Activated CD8-positive, alpha-beta memory T cell treated with anti-CD3 and anti-CD28 coated beads, Interleukin-2, amount 10 ng/mL, durations not matched to agents 7 days and 5 days (primary cell): ENCODE data around the gene RNASE8. TPM values are rescaled to one million over a fixed set of nuclear protein-coding genes. Genes with fewer than 3 reads are reported as not detected.

Experiments used
- ATAC-seq: fragments of 150-1000 bp; cut with Tn5 transposase; one replicate; pipeline ENCODE4 v1.10.0; 2021; ENCODE audit warnings: moderate library complexity
- CTCF ChIA-PET: fragments of 350-600 bp; sonication (Branson Sonifier 250); formaldehyde crosslinking; loops from one replicate; lab custom pipeline; 2021; ENCODE audit warnings: antibody characterized with exemption; lab: Charles Lee
- DNase-seq: peaks from one replicate; pipeline ENCODE4 v3.0.0-alpha.2; 2020
- H3K27ac Mint-ChIP-seq: one replicate; pipeline ENCODE4 v1.8.0; 2021; ENCODE audit warnings: mild to moderate bottlenecking, mixed read lengths
- H3K27me3 Mint-ChIP-seq: one replicate; pipeline ENCODE4 v1.8.0; 2021; ENCODE audit warnings: mixed read lengths
- H3K36me3 Mint-ChIP-seq: one replicate; pipeline ENCODE4 v1.8.0; 2021; ENCODE audit warnings: mild to moderate bottlenecking, mixed read lengths
- H3K4me1 Mint-ChIP-seq: one replicate; pipeline ENCODE4 v1.8.0; 2021; ENCODE audit warnings: mixed read lengths
- H3K4me3 Mint-ChIP-seq: one replicate; pipeline ENCODE4 v1.8.0; 2021; ENCODE audit warnings: mild to moderate bottlenecking, moderate library complexity, mixed read lengths
- H3K9me3 Mint-ChIP-seq: one replicate; pipeline ENCODE4 v1.8.0; 2022; ENCODE audit warnings: low read depth, mixed read lengths
- total RNA-seq, 2 experiments: library from RNA; stranded (reverse); gene quantifications; one replicate each; pipeline ENCODE4 v1.2.3, GENCODE V29; 2021

Gene RNASE8
- total RNA-seq, 2 experiments from 2014 or later = not detected

DNA sequence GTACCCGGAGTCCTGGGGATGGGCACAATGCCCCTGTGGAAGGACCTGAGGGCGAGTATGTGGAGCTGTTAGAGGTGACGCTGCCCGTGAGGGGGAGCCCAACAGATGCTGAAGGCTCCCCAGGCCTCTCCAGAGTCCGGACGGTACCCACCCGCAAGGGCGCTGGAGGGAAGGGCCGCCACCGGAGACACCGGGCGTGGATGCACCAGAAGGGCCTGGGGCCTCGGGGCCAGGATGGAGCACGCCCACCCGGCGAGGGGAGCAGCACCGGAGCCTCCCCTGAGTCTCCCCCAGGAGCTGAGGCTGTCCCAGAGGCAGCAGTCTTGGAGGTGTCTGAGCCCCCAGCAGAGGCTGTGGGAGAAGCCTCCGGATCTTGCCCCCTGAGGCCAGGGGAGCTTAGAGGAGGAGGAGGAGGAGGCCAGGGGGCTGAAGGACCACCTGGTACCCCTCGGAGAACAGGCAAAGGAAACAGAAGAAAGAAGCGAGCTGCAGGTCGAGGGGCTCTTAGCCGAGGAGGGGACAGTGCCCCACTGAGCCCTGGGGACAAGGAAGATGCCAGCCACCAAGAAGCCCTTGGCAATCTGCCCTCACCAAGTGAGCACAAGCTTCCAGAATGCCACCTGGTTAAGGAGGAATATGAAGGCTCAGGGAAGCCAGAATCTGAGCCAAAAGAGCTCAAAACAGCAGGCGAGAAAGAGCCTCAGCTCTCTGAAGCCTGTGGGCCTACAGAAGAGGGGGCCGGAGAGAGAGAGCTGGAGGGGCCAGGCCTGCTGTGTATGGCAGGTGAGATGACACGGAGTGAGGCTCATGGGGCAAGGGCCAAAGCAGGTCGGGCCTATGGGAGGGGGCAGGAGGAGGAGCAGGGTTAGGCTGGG is 17.0 kb downstream of the RNASE8 start:
- Mint-ChIP-seq H3K4me3 (no peak overlapping the region), H3K9me3 (no peaks in the 10 kb centered on the region), H3K27me3 (peaks cover 36% of the 10 kb centered on the region), H3K4me1 (peaks cover 19% of the 10 kb centered on the region), H3K27ac (no peak overlapping the region), H3K36me3 (no peaks in the 10 kb centered on the region)
- ATAC-seq (no peak), DNase-seq (no peak)
- CTCF ChIA-PET = interaction anchor here (0.8 to 5.9 kb wide), 6 partner anchors 13 to 421 kb away, joined by 3 to 74 read pairs (median 8); no protein-coding TSS in a partner anchor

DNA sequence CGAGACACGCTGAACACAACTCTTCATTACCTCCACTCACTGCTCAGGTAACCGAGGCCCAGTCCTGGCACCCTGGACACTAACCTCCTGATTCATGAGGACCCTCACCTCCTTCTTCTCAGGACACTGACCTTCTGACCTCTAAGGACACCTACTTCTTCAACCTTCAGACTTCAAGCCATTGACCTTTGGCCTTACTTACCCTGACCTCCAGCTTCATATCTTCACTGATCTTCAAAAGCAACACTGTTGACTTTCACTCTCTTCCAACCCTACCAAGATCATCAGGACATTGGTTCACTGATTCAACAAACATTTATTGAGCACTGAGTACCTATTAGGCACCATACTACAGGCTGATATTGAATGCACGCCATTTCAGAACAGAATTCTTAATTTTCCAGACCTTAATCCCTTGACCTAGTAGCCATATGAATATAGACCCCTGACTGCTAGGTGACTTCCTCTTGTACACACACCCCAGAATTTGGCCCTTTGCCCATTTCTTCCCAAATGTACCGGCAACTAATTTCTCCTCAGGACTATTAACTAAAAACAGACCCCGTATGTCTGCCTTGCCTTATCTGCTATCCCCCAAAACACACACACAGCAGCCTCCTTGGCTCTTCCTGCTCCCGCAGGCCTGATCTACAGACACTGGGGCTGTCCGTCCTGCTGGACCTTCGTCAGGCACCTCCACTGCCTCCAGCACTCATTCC is 18.3 kb downstream of the RNASE8 start:
- Mint-ChIP-seq H3K27me3 (peaks cover 26% of the 10 kb centered on the region), H3K4me1 (peaks cover 11% of the 10 kb centered on the region), H3K27ac (no peak overlapping the region), H3K36me3 (no peaks in the 10 kb centered on the region), H3K9me3 (no peaks in the 10 kb centered on the region), H3K4me3 (no peak overlapping the region)
- CTCF ChIA-PET = interaction anchor here (1.9 to 5.9 kb wide), 2 partner anchors 17 to 29 kb away, joined by 6 to 74 read pairs; no protein-coding TSS in a partner anchor
- DNase-seq (no peak), ATAC-seq (no peak)

DNA sequence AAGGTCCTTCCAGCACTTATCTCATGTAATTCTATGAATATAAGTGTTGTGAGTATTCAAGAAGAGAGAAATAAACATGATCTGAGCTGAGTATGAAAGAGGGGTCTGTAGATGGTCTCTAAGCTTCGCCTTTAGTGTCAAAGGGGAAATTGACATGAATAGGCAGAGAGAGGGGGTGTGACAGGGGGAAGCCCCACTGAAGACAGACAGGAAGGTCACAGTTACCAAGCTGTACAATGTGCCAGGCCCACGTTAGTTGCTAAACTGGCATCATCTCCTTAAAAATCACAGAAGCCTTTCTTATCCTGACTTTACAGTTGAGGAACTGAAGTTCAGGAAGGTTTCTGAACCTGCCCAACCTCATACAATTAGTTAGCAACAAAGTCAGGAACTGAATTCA is 20.1 kb downstream of the RNASE8 start:
- CTCF ChIA-PET = interaction anchor here (2.1 kb wide), 1 partner anchor 15 kb away, joined by 7 read pairs; no protein-coding TSS in a partner anchor
- peaks cover 8% of the 10 kb centered on the region for H3K27me3 Mint-ChIP-seq
- no peaks in the 10 kb centered on the region for H3K9me3 Mint-ChIP-seq
- H3K27ac Mint-ChIP-seq = no peak overlapping the region
- no peak for ATAC-seq
- no peaks in the 10 kb centered on the region for H3K36me3 Mint-ChIP-seq
- no peak overlapping the region for H3K4me3 Mint-ChIP-seq
- no peak for DNase-seq
- H3K4me1 Mint-ChIP-seq = no peaks in the 10 kb centered on the region

DNA sequence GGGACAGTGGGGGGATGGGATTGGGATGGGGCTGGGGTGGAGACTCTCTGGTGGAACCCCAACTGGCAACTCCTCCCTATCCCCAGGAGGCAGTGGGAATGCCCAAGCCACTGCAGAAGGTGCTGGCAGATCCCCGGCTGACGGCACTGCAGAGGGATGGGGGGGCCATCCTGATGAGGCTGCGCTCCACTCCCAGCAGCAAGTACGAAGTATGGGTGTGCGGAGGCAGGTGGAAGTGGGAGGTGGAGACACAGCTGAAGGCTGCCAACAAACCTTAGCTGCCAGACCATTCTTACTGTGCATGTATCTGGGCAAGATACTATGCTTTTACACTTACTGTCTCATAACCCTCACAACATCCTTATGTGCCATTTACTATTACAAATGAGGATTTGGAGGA is 20.7 kb downstream of the RNASE8 start:
- Mint-ChIP-seq H3K9me3 (no peaks in the 10 kb centered on the region), H3K4me3 (no peak overlapping the region), H3K27me3 (peaks cover 3% of the 10 kb centered on the region), H3K4me1 (no peaks in the 10 kb centered on the region), H3K27ac (no peak overlapping the region), H3K36me3 (no peaks in the 10 kb centered on the region)
- CTCF ChIA-PET = interaction anchor here (2.1 kb wide), 1 partner anchor 14 kb away, joined by 7 read pairs; no protein-coding TSS in a partner anchor
- no peak for DNase-seq
- ATAC-seq = no peak

DNA sequence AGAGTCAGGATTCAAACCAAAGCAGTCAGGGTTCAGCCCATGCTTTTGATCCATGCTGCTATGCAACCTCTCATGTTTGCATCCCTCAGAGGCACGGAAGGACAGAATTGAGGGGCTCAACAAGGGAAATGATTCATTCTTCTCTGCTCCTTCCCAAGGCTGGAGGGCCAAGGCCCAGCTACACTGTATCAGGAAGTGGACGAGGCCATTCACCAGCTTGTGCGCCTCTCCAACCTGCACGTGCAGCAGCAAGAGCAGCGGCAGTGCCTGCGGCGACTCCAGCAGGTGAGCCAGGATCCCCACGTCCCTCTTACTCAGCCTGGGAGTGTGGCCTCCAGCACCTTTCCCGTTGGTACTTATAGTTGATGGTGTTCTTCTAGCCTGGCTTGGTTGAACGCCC is 21.1 kb downstream of the RNASE8 start:
- ATAC-seq (no peak), DNase-seq (no peak)
- Mint-ChIP-seq H3K27ac (no peak overlapping the region), H3K4me3 (no peak overlapping the region), H3K36me3 (no peaks in the 10 kb centered on the region), H3K27me3 (no peaks in the 10 kb centered on the region), H3K4me1 (no peaks in the 10 kb centered on the region), H3K9me3 (no peaks in the 10 kb centered on the region)
- CTCF ChIA-PET = interaction anchor here (1.2 kb wide), 1 partner anchor 14 kb away, joined by 8 read pairs; no protein-coding TSS in a partner anchor

DNA sequence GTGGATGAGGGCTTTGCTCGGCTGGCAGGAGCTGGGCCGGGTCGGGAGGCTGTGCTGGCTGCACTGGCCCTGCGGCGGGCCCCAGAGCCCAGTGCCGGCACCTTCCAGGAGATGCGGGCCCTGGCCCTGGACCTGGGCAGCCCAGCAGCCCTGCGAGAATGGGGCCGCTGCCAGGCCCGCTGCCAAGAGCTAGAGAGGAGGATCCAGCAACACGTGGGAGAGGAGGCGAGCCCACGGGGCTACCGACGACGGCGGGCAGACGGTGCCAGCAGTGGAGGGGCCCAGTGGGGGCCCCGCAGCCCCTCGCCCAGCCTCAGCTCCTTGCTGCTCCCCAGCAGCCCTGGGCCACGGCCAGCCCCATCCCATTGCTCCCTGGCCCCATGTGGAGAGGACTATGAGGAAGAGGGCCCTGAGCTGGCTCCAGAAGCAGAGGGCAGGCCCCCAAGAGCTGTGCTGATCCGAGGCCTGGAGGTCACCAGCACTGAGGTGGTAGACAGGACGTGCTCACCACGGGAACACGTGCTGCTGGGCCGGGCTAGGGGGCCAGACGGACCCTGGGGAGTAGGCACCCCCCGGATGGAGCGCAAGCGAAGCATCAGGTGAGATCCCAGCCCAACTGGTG is 24.0 kb downstream of the RNASE8 start:
- Mint-ChIP-seq H3K36me3 (no peaks in the 10 kb centered on the region), H3K27me3 (no peaks in the 10 kb centered on the region), H3K4me3 (no peak overlapping the region), H3K4me1 (peaks cover 3% of the 10 kb centered on the region), H3K9me3 (no peaks in the 10 kb centered on the region), H3K27ac (no peak overlapping the region)
- DNase-seq (no peak), ATAC-seq (no peak)
- CTCF ChIA-PET = interaction anchor here (1.5 kb wide), 1 partner anchor 10 kb away, joined by 3 read pairs; no protein-coding TSS in a partner anchor

DNA sequence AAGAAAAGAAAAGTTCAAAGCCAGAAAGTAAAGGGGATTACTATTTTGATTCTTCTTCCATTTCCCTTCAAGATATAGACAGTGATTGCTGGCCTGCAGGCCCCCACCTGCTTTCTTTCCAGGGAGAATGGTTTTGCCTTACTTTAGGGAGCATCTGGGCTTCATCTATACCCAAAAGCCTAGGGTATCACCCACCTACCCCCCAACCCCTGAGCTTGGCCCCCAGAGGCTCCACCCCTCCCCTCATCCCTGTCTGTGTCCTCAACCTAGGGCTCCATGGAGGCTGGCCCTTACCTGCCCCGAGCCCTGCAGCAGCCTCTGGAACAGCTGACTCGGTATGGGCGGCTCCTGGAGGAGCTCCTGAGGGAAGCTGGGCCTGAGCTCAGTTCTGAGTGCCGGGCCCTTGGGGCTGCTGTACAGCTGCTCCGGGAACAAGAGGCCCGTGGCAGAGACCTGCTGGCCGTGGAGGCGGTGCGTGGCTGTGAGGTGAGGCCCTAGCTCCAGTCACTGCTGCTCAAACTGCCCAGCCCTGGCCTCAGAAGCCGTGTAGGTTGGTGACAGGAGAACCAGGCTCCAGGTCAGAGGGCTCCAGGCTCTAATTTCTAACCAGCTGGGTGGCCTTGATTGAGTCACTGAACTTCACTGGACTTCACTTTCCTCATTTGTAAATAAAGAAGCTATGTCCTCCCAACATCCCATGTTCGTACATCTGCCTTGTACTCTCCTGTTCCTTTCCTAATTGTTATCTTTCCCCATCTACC is 26.1 kb downstream of the RNASE8 start:
- ATAC-seq = no peak
- H3K36me3 Mint-ChIP-seq = no peaks in the 10 kb centered on the region
- CTCF ChIA-PET = interaction anchor here (0.6 to 1.8 kb wide), 5 partner anchors 9 to 26 kb away, joined by 3 to 6 read pairs (median 5); no protein-coding TSS in a partner anchor

DNA sequence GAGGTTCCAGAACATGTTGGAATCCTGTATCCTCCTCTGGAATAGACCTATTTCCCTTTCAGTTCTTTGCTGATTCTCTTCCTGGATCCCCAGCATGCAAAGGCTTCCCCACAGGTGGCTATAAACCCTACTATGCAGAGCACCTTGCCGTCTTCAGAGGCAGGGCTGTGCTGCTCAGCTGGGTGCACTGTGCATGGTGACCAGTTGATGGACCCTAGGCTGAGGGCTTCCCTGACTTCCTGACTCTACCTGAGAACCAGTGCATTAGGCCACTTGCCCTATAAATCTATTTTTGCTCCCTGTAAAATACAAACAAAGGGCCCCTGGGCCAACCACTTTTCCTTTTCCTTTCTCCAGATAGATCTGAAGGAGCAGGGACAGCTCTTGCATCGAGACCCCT is 26.8 kb downstream of the RNASE8 start:
- CTCF ChIA-PET = interaction anchor here (0.6 to 1.8 kb wide), 5 partner anchors 8 to 25 kb away, joined by 3 to 6 read pairs (median 5); no protein-coding TSS in a partner anchor
- H3K4me3 Mint-ChIP-seq = no peak overlapping the region
- H3K36me3 Mint-ChIP-seq = no peaks in the 10 kb centered on the region
- DNase-seq (no peak), ATAC-seq (no peak)
- no peaks in the 10 kb centered on the region for H3K9me3 Mint-ChIP-seq
- peaks cover 23% of the 10 kb centered on the region for H3K4me1 Mint-ChIP-seq
- no peaks in the 10 kb centered on the region for H3K27me3 Mint-ChIP-seq
- no peak overlapping the region for H3K27ac Mint-ChIP-seq

More for the DNA sequence above, 26.1 kb downstream of the RNASE8 start:
- Mint-ChIP-seq H3K27ac (no peak overlapping the region), H3K9me3 (no peaks in the 10 kb centered on the region), H3K4me3 (no peak overlapping the region), H3K4me1 (peaks cover 20% of the 10 kb centered on the region), H3K27me3 (no peaks in the 10 kb centered on the region)
- no peak for DNase-seq

DNA sequence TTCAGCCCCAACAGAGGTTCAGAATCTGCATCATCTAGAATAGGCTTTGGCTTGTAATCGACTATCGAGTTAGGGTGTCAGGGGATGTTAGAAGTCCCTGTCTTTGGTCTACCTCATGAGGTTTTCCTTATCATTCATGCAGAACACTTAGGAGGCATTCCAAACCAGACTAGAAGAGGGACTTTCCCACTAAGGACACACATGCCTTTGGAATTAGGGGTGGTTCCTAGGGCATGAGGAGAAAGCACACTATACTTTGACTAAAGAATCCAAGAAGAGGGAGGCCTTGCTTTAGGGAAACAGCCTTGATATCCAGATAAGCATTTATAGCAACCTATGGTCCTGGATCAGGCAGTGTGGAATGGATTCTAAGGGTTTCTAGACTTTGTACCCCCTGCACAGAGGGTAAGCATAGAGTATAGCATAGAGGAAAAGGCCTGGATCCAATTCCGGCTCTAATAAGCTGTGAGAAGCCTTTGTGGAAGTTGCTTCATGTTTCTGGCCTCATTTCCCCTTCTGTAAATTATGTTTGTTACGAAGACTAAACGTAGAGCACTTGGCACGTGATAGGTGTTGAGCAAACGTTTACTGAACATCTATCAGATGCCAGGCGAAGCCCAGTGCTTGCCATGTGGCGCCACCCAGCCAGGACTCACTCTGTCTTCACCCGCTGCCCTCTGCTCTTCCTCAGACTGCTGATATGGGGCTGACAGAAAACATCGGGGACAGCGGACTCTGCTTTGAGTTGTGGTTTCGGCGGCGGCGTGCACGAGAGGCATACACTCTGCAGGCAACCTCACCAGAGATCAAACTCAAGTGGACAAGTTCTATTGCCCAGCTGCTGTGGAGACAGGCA is 27.6 kb downstream of the RNASE8 start:
- CTCF ChIA-PET = interaction anchor here (1.6 to 11.6 kb wide), 4 partner anchors 7 to 20 kb away, joined by 5 to 339 read pairs (median 26); partner anchors contain the start of genes ARHGEF40 and TMEM253
- Mint-ChIP-seq H3K4me3 (no peak overlapping the region), H3K4me1 (peaks cover 23% of the 10 kb centered on the region), H3K9me3 (no peaks in the 10 kb centered on the region), H3K36me3 (no peaks in the 10 kb centered on the region), H3K27me3 (no peaks in the 10 kb centered on the region), H3K27ac (no peak overlapping the region)
- ATAC-seq (no peak), DNase-seq (no peak)

DNA sequence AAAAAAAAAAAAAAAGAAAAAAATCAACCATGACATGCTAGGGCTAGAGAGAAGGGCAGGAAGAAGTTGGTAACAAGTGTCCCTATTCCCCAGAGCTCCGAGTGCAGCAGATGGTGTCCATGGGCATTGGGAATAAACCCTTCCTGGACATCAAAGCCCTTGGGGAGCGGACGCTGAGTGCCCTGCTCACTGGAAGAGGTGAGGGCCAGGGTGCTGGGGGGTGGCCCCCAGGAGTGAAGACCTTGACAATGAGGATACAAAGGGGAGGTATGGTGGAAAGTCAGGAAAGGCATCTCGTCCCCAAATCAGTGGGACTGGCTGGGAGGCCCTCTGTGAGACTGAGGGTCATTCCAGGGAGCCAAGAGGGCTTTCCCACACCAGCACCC is 29.3 kb downstream of the RNASE8 start:
- Mint-ChIP-seq H3K4me3 (no peak overlapping the region), H3K27ac (peak overlapping the region; percentile 10), H3K9me3 (no peaks in the 10 kb centered on the region), H3K27me3 (no peaks in the 10 kb centered on the region), H3K4me1 (peaks cover 23% of the 10 kb centered on the region), H3K36me3 (no peaks in the 10 kb centered on the region)
- ATAC-seq (no peak), DNase-seq (no peak)
- CTCF ChIA-PET = interaction anchor here (1.0 to 11.6 kb wide), 7 partner anchors 11 to 81 kb away, joined by 3 to 339 read pairs (median 46); partner anchors contain the start of genes ARHGEF40, NDRG2 and TMEM253

DNA sequence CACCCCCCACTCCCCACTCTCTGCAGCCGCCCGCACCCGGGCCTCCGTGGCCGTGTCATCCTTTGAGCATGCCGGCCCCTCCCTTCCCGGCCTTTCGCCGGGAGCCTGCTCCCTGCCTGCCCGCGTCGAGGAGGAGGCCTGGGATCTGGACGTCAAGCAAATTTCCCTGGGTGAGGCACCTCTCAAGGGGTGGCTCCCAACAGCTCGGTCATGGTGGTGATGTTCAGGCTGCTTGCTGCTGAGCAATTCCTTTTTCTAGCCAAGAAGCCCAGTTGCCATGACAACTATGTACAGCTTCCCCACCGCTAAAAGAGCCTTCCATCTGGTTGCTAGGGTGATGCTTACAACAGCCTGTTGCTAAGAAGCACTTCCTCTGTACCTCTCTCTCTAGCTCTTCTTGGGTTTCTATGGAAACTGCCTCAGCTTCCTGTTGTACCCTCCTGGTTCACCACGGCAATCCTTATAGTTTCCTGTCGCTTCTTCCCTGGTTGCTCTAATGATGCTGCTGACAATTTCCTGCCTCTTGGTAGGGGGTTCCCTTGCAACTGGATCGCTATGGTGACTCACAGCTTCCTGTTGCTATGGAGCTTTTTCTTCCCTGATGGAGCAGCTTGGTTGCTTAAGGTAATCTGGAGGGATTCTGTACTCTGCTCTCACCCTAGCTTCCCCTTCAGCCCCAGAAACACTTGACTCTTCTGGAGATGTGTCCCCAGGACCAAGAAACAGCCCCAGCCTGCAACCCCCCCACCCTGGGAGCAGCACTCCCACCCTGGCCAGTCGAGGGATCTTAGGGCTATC is 29.9 kb downstream of the RNASE8 start:
- peak; percentile 78 for DNase-seq
- CTCF ChIA-PET = interaction anchor here (1.0 to 11.6 kb wide), 8 partner anchors 10 to 116 kb away, joined by 3 to 339 read pairs (median 24); partner anchors contain the start of genes ARHGEF40, NDRG2 and TMEM253
- no peaks in the 10 kb centered on the region for H3K36me3 Mint-ChIP-seq
- no peak overlapping the region for H3K27ac Mint-ChIP-seq
- H3K27me3 Mint-ChIP-seq = no peaks in the 10 kb centered on the region
- no peaks in the 10 kb centered on the region for H3K9me3 Mint-ChIP-seq
- H3K4me1 Mint-ChIP-seq = peaks cover 24% of the 10 kb centered on the region
- no peak overlapping the region for H3K4me3 Mint-ChIP-seq
- ATAC-seq = peak; percentile 80
